Activated CD8-positive, alpha-beta T cell treated with anti-CD3 and anti-CD28 coated beads for 36 hours (primary cell): ENCODE measurements around the gene MARCHF2. TPM values are rescaled to one million over a fixed set of nuclear protein-coding genes. Genes with fewer than 3 reads are reported as not detected.
A peak's percentile ranks its signal among the peaks of the same experiment; 100 is the strongest.

Experiments used
- ATAC-seq: fragments of 200-7000 bp; cut with Tn5 transposase; one replicate; pipeline ENCODE4 v1.10.0; 2021; ENCODE audit warnings: mild to moderate bottlenecking, moderate library complexity
- CTCF ChIA-PET: fragments of 350-600 bp; sonication (Branson Sonifier 250); formaldehyde crosslinking; loops from one replicate; lab custom pipeline; 2021; ENCODE audit warnings: antibody characterized with exemption; lab: Charles Lee
- POLR2A ChIA-PET: fragments of 350-600 bp; sonication (Branson Sonifier 250); formaldehyde crosslinking; loops from one replicate; lab custom pipeline; 2021; ENCODE audit warnings: antibody characterized with exemption; lab: Charles Lee
- DNase-seq: peaks from one replicate; pipeline ENCODE4 v3.0.0-alpha.2; 2020
- H3K27ac Mint-ChIP-seq: one replicate; pipeline ENCODE4 v1.8.0; 2021; ENCODE audit warnings: mild to moderate bottlenecking, mixed read lengths
- H3K27me3 Mint-ChIP-seq: one replicate; pipeline ENCODE4 v1.8.0; 2021; ENCODE audit warnings: mixed read lengths
- H3K36me3 Mint-ChIP-seq: one replicate; pipeline ENCODE4 v1.8.0; 2021; ENCODE audit warnings: low read depth, mixed read lengths
- H3K4me1 Mint-ChIP-seq: one replicate; pipeline ENCODE4 v1.8.0; 2021; ENCODE audit warnings: low read depth, mixed read lengths
- H3K4me3 Mint-ChIP-seq: one replicate; pipeline ENCODE4 v1.8.0; 2021; ENCODE audit warnings: mild to moderate bottlenecking, moderate library complexity, mixed read lengths
- H3K9me3 Mint-ChIP-seq: one replicate; pipeline ENCODE4 v1.8.0; 2021; ENCODE audit warnings: mixed read lengths
- CTCF ChIP-seq: fragments of 200-600 bp; IDR thresholded peaks from one replicate; pipeline ENCODE4 v1.8.0; 2022; ENCODE audit warnings: antibody characterized with exemption, mild to moderate bottlenecking
- intact Hi-C: fragments of 100-400 bp; cut with micrococcal nuclease; formaldehyde crosslinking; loops from one replicate; pipeline ENCODE4 v1.10.0; 2022
- microRNA-seq: library from miRNA; unstranded; fragments of <30 nt; microRNA quantifications from one replicate; pipeline ENCODE4 v1.2.0, GENCODE V29; 2022; ENCODE audit warnings: borderline microRNAs expressed, borderline replicate concordance
- total RNA-seq, 2 experiments: library from RNA; stranded (reverse); gene quantifications; one replicate each; pipeline ENCODE4 v1.2.3, GENCODE V29; 2021

Gene MARCHF2
- total RNA-seq, 2 experiments from 2014 or later: 8.0 to 8.6 TPM

- ATAC-seq (no peak), DNase-seq (no peak)
- Mint-ChIP-seq H3K27me3 (no peaks in the 10 kb centered on the region), H3K4me3 (peak overlapping the region; percentile 12), H3K4me1 (peaks cover 44% of the 10 kb centered on the region), H3K9me3 (no peaks in the 10 kb centered on the region), H3K36me3 (peaks cover 62% of the 10 kb centered on the region), H3K27ac (peak overlapping the region; percentile 93)
- ChIA-PET POLR2A (interaction anchor here (0.8 to 2.4 kb wide), 6 partner anchors 22 to 542 kb away, joined by 3 to 15 read pairs (median 4); partner anchors contain the start of genes MYO1F and ZNF414), CTCF (interaction anchor here (0.8 to 3.9 kb wide), 7 partner anchors 19 to 92 kb away, joined by 3 to 39 read pairs (median 6); partner anchors contain the start of gene MYO1F)
- TF ChIP-seq CTCF: no peak
- intact Hi-C loops: no loop called here
Observed at GRCh38 chr19:8486661-8487136, 73.6 kb downstream of the MARCHF2 start.

GRCh38 chr19:8487137-8487851 is 74.2 kb downstream of the MARCHF2 start:
- DNase-seq: peak; percentile 81
- H3K9me3 Mint-ChIP-seq: no peaks in the 10 kb centered on the region
- peak overlapping the region; percentile 93 for H3K27ac Mint-ChIP-seq
- peak; percentile 83 for ATAC-seq
- POLR2A ChIA-PET: interaction anchor here (0.8 to 2.4 kb wide), 8 partner anchors 9 to 543 kb away, joined by 3 to 15 read pairs (median 4); partner anchors contain the start of genes MYO1F and ZNF414
- CTCF ChIA-PET: interaction anchor here (0.7 to 3.9 kb wide), 11 partner anchors 9 to 99 kb away, joined by 3 to 39 read pairs (median 3); partner anchors contain the start of gene MYO1F
- no peaks in the 10 kb centered on the region for H3K27me3 Mint-ChIP-seq
- H3K36me3 Mint-ChIP-seq: peaks cover 57% of the 10 kb centered on the region
- H3K4me1 Mint-ChIP-seq: peaks cover 40% of the 10 kb centered on the region
- intact Hi-C loops: no loop called here
- peak overlapping the region; percentile 12 for H3K4me3 Mint-ChIP-seq
- no peak for TF ChIP-seq CTCF

GRCh38 chr19:8488365-8488764 is 75.3 kb downstream of the MARCHF2 start:
- intact Hi-C loops: no loop called here
- H3K27me3 Mint-ChIP-seq: no peaks in the 10 kb centered on the region
- ATAC-seq (no peak), DNase-seq (no peak)
- H3K27ac Mint-ChIP-seq: peak overlapping the region; percentile 93
- no peak overlapping the region for H3K4me3 Mint-ChIP-seq
- CTCF ChIA-PET: interaction anchor here (1.8 to 3.9 kb wide), 3 partner anchors 17 to 91 kb away, joined by 7 to 39 read pairs (median 8); partner anchors contain the start of gene MYO1F
- no peak for TF ChIP-seq CTCF
- POLR2A ChIA-PET: interaction anchor here (1.7 to 2.4 kb wide), 3 partner anchors 17 to 88 kb away, joined by 5 to 15 read pairs (median 6); partner anchors contain the start of genes MYO1F and ZNF414
- peaks cover 48% of the 10 kb centered on the region for H3K36me3 Mint-ChIP-seq
- no peaks in the 10 kb centered on the region for H3K9me3 Mint-ChIP-seq
- H3K4me1 Mint-ChIP-seq: peaks cover 39% of the 10 kb centered on the region

Small RNAs within 50 kb of the gene (microRNA-seq; reads per million reads assigned to microRNA genes)
- 4.5 reads per million, percentile 20 among the genes with 10 or more reads in this experiment for gene MIR4999

Other genes with a start within 250 kb of the MARCHF2 start
- 10 to 100 TPM; 15.5 to 19.7 TPM for gene CERS4, start 203.9 kb upstream of the MARCHF2 start, total RNA-seq
- 10 to 100 TPM; 59.0 to 62.2 TPM for gene CD320, start 104.9 kb upstream of the MARCHF2 start, total RNA-seq
- gene NDUFA7, start 91.9 kb upstream of the MARCHF2 start, total RNA-seq: 10 to 100 TPM; 72.2 to 84.3 TPM
- 1,000 to 10,000 TPM; 2,450 to 2,492 TPM for gene RPS28, start 91.8 kb upstream of the MARCHF2 start, total RNA-seq
- 1 to 10 TPM; 3.6 TPM for gene KANK3, start 70.0 kb upstream of the MARCHF2 start, total RNA-seq
- 10 to 100 TPM; 26.8 to 27.8 TPM for gene ANGPTL4, start 49.1 kb upstream of the MARCHF2 start, total RNA-seq
- 10 to 100 TPM; 74.3 to 77.4 TPM for gene RAB11B, start 22.9 kb upstream of the MARCHF2 start, total RNA-seq
- gene HNRNPM, start 31.7 kb downstream of the MARCHF2 start, total RNA-seq: 100 to 1,000 TPM; 242 to 254 TPM
- 1 to 10 TPM in 1 of 2 experiments, under 1 TPM in 1; 0.74 to 1.1 TPM for gene PRAM1, start 89.3 kb downstream of the MARCHF2 start, total RNA-seq
- 10 to 100 TPM; 21.6 to 24.0 TPM for gene ZNF414, start 100.9 kb downstream of the MARCHF2 start, total RNA-seq
- gene MYO1F, start 164.1 kb downstream of the MARCHF2 start, total RNA-seq: 10 to 100 TPM; 21.0 to 21.4 TPM
- 1 to 10 TPM; 3.7 to 4.0 TPM for gene ADAMTS10, start 197.4 kb downstream of the MARCHF2 start, total RNA-seq
- not detected for gene NFILZ, start 217.3 kb downstream of the MARCHF2 start, total RNA-seq